ENCODE results near the gene SMIM20.

Gene SMIM20

GRCh38 chr4:25962393-25962792 lies 48.4 kb downstream of the SMIM20 start:
- Histone ChIP-seq H2AFZ (ENCODE audit: low read depth, low read length, severe bottlenecking) (no peak overlapping the region), H3K36me3 (ENCODE audit: low read length) (no peaks in the 10 kb centered on the region), H3K9me3 (ENCODE audit: insufficient read depth, low read length) (no peaks in the 10 kb centered on the region), H3F3A (ENCODE audit: insufficient read depth) (no peaks in the 10 kb centered on the region), H4K20me1 (ENCODE audit: low read depth, low read length) (no peaks in the 10 kb centered on the region), H3K27me3 (ENCODE audit: low read length) (no peaks in the 10 kb centered on the region), H3K9ac (ENCODE audit: low read length) (no peak overlapping the region), H3K79me2 (ENCODE audit: insufficient read depth, low read length) (no peaks in the 10 kb centered on the region), H3K27ac (ENCODE audit: low read depth, low read length) (no peak overlapping the region), H3K4me3 (ENCODE audit: insufficient read depth, low read length, poor library complexity, severe bottlenecking) (no peak overlapping the region), H3K9me2 (replicated peaks; ENCODE audit: insufficient read depth, low read length) (no peaks in the 10 kb centered on the region), H3K4me2 (ENCODE audit: low read depth, low read length, poor library complexity, severe bottlenecking) (no peak overlapping the region)
- TF ChIP-seq EZH2phosphoT487 (conservative IDR thresholded peaks at IDR 0.05; ENCODE audit: low read length), result no peak
- TF ChIP-seq, protein P1, sequence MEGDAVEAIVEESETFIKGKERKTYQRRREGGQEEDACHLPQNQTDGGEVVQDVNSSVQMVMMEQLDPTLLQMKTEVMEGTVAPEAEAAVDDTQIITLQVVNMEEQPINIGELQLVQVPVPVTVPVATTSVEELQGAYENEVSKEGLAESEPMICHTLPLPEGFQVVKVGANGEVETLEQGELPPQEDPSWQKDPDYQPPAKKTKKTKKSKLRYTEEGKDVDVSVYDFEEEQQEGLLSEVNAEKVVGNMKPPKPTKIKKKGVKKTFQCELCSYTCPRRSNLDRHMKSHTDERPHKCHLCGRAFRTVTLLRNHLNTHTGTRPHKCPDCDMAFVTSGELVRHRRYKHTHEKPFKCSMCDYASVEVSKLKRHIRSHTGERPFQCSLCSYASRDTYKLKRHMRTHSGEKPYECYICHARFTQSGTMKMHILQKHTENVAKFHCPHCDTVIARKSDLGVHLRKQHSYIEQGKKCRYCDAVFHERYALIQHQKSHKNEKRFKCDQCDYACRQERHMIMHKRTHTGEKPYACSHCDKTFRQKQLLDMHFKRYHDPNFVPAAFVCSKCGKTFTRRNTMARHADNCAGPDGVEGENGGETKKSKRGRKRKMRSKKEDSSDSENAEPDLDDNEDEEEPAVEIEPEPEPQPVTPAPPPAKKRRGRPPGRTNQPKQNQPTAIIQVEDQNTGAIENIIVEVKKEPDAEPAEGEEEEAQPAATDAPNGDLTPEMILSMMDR (IDR thresholded peaks at IDR 0.05; ENCODE audit: insufficient read depth, low read length, poor library complexity, severe bottlenecking), result no peak

DNA sequence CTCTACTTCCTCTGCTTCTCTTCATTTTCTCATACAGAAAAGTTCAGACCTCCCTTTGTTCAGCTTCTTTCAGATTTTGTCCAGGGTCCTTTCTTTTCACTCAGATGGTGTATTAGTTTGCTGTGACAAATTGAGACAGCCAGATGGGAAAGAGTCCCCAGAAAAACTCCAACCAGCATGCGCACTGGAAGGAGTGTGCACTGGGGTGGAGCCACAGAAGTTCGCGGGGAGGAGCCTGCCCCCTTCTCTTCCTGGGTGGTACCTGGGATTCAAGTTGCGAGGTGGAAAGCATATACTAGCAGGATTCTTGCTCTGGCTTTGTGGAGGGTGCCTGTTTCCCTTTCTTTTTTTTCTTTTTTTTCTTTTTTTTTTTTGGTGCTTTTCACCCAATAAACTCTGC lies 51.6 kb downstream of the SMIM20 start:
- no peak overlapping the region for H3K4me3 ChIP-seq (ENCODE audit: insufficient read depth, low read length, poor library complexity, severe bottlenecking)
- H3K9me3 ChIP-seq (ENCODE audit: insufficient read depth, low read length), result no peaks in the 10 kb centered on the region
- no peak overlapping the region for H2AFZ ChIP-seq (ENCODE audit: low read depth, low read length, severe bottlenecking)
- H3K36me3 ChIP-seq (ENCODE audit: low read length), result no peaks in the 10 kb centered on the region
- TF ChIP-seq, protein P1 (IDR thresholded peaks at IDR 0.05; ENCODE audit: insufficient read depth, low read length, poor library complexity, severe bottlenecking), result no peak
- TF ChIP-seq EZH2phosphoT487 (conservative IDR thresholded peaks at IDR 0.05; ENCODE audit: low read length), result no peak
- H3K9ac ChIP-seq (ENCODE audit: low read length), result no peak overlapping the region
- H3F3A ChIP-seq (ENCODE audit: insufficient read depth), result no peaks in the 10 kb centered on the region
- H3K9me2 ChIP-seq (replicated peaks; ENCODE audit: insufficient read depth, low read length), result no peaks in the 10 kb centered on the region
- H3K79me2 ChIP-seq (ENCODE audit: insufficient read depth, low read length), result no peaks in the 10 kb centered on the region
- H3K27me3 ChIP-seq (ENCODE audit: low read length), result no peaks in the 10 kb centered on the region
- H3K4me2 ChIP-seq (ENCODE audit: low read depth, low read length, poor library complexity, severe bottlenecking), result no peak overlapping the region
- H3K27ac ChIP-seq (ENCODE audit: low read depth, low read length), result no peak overlapping the region
- no peaks in the 10 kb centered on the region for H4K20me1 ChIP-seq (ENCODE audit: low read depth, low read length)

DNA sequence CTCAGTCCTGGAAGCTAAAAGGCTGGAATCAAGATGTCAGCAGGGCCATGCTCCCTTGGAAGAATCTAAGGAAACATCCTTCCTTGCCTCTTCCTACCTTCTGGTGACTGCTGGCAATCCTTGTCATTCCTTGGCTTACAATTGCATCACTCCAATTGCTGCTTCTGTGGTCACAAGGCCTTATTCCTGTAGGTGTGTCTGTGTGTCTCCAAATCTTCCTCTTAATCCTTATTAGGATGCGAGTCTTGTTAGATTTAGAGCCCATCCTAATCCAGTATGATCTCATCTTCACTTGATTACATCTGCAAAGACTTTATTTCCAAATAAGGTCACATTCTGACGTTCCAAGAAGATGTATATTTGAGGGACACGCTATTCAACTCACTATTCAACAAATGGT lies 52.2 kb downstream of the SMIM20 start:
- no peak for TF ChIP-seq EZH2phosphoT487 (conservative IDR thresholded peaks at IDR 0.05; ENCODE audit: low read length)
- TF ChIP-seq, protein P1 (IDR thresholded peaks at IDR 0.05; ENCODE audit: insufficient read depth, low read length, poor library complexity, severe bottlenecking), result no peak
- no peak overlapping the region for H2AFZ ChIP-seq (ENCODE audit: low read depth, low read length, severe bottlenecking)

More for the DNA sequence above, 52.2 kb downstream of the SMIM20 start:
- no peaks in the 10 kb centered on the region for H3K27me3 ChIP-seq (ENCODE audit: low read length)
- no peak overlapping the region for H3K9ac ChIP-seq (ENCODE audit: low read length)
- no peaks in the 10 kb centered on the region for H4K20me1 ChIP-seq (ENCODE audit: low read depth, low read length)
- no peaks in the 10 kb centered on the region for H3K9me3 ChIP-seq (ENCODE audit: insufficient read depth, low read length)
- H3K4me2 ChIP-seq (ENCODE audit: low read depth, low read length, poor library complexity, severe bottlenecking), result no peak overlapping the region
- no peaks in the 10 kb centered on the region for H3K9me2 ChIP-seq (replicated peaks; ENCODE audit: insufficient read depth, low read length)
- no peak overlapping the region for H3K27ac ChIP-seq (ENCODE audit: low read depth, low read length)
- no peaks in the 10 kb centered on the region for H3K79me2 ChIP-seq (ENCODE audit: insufficient read depth, low read length)
- H3K36me3 ChIP-seq (ENCODE audit: low read length), result no peaks in the 10 kb centered on the region
- no peak overlapping the region for H3K4me3 ChIP-seq (ENCODE audit: insufficient read depth, low read length, poor library complexity, severe bottlenecking)
- H3F3A ChIP-seq (ENCODE audit: insufficient read depth), result no peaks in the 10 kb centered on the region

Data from SU-DHL-6 (cell line).